Dedifferentiated amniotic fluid mesenchymal stem cell (primary cell): Measurements from ENCODE around the gene RUNX2.

ENCODE experiments used
- DNase-seq: peaks from one replicate; pipeline ENCODE4 v3.0.0-alpha.2; 2016; ENCODE audit errors: extremely low spot score

Gene RUNX2

DNA sequence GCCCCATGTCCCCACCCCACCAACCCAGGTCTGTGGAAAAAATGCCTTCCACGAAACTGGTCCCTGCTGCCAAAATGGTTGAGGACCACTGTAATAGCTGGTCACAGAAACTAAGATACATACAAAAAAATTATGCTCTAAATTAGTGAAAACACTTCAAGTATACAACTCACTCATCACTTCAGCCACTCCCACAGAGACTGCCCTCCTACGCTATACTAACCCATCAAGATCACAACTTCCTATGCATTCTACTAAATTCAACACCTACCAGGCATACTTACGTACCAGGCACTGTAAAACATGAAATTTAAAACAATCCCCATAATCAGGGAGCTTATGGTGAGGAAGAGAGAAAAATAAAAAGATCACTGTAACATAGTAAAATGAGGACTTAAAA lies 22.9 kb downstream of the RUNX2 start:
- DNase-seq: no peak

DNA sequence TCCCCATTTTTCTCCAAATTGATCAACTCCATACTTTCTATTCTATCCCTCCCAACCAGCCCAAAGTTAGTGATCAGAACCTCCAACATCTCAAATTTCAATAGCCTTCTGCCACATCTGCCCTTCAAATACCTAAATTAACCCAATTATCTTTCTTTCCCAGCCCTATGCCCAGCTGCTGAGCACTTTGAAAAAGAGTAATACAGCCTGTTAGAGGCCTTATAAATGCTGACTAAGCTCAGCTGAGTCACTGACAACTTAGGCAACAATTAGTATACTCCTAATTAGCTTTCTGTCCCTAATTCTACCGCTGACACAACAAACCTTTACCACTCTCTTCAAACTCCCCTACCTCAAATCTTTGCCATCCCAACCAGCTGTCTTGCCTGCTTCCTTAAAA lies 23.5 kb downstream of the RUNX2 start:
- DNase-seq: no peak

DNA sequence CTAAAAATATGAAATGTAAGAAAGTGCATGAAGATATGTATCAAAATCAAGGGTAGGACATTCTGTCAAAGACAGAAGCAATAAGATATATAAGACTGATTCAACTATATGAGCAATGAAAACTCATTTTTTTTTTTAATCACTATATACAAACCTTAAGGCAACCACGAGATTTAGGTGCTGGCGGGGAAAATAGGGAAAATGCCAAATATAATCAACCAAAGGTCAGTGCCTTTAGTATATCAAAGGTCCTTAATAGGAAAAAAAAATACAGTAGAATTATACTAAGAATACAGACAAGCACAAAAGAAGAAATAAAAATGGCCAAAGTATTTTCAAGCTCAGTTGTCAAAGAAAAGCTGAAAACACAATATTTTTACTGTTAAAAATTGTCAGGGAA lies 25.5 kb downstream of the RUNX2 start:
- DNase-seq: no peak

DNA sequence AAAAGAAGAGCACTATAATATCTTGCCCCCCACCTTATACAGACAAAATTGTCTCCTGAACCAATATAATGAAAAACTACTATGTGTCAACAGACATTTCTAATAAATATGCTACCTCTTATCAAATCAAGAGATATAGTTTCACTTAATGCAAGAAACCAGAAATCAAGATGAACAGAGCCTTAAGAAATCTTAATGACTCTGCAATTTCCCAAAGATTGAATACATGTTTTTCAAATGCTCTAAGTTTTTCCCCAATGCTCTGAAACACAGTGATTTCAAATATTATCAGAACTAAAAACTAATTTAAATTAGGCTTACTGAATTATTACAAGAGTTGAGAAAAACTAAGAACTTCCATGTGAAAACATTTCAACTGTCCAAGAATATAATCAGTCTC lies 36.3 kb downstream of the RUNX2 start:
- no peak for DNase-seq

DNA sequence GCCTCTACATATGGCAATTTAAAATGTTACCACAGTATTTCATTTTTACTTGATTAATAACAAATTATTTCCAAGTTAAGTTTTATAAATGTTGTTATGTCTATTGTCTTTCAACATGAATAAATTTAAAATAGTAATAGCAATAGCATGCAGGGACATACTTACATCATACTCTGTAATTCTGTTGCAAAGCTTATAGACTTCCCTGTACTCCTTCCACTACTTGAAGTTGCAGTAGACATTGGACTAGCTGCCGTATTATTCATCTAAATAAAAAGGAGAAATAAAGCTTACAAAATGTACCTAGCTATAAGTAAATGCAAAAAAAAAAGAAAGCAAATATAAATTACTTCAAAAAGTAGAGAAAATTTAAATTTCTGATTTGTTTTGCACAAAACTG lies 36.9 kb downstream of the RUNX2 start:
- DNase-seq: no peak

DNA sequence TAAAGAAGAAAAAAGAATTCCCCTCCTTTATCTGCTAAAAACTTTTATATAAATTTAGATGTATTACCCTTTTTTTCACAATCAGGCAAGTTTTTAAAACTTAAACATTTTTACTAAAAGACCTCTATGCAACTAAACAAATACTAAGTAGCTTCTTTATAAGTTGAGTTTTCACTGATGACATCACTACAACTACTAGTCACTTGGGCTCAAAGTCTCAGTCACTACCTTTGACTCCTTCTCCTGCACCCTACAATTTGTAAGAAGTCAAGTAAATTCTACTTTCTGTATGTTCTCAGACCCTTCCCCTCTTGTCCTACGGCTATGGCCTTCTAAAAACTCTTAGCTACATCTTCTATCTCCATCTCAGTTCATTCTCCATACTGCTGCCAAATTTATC lies 38.4 kb downstream of the RUNX2 start:
- DNase-seq: no peak

DNA sequence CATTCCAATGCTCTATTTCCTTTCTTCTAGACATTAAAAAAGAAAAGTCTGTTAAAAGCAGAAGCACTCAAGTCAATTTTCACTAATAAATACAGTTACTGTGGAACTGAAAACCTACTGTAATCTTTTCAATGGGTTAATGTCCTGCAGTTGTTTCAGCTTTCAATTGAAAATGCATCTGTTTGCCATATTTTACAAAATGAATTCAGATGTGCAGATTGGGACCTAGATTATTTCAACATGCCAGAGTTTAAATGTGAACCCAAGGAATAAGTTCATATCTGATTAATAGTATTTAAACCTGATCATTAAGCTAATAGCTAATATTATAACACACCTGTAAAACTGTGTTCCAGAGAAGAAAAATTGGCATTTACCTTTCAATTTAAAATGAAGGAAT lies 39.9 kb downstream of the RUNX2 start:
- DNase-seq: no peak

DNA sequence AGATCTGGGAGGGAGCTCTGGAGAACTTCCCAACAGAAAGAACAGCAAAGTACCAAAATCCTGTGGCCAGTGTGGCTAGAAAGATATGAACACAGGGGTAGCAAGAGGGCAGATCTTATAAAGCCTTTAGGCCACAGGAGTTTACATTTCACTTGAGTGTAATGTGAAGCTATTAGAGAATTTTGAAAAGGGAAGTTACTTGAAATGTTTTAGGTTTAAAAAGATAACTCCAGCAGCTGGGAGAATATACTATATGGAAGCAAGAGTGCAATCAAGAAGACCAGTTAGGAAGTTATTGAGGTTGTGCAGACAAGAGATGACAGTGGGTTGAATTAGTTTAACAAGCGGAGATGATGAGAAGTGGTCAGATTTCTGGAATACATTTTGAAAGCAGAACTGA lies 41.7 kb downstream of the RUNX2 start:
- no peak for DNase-seq

DNA sequence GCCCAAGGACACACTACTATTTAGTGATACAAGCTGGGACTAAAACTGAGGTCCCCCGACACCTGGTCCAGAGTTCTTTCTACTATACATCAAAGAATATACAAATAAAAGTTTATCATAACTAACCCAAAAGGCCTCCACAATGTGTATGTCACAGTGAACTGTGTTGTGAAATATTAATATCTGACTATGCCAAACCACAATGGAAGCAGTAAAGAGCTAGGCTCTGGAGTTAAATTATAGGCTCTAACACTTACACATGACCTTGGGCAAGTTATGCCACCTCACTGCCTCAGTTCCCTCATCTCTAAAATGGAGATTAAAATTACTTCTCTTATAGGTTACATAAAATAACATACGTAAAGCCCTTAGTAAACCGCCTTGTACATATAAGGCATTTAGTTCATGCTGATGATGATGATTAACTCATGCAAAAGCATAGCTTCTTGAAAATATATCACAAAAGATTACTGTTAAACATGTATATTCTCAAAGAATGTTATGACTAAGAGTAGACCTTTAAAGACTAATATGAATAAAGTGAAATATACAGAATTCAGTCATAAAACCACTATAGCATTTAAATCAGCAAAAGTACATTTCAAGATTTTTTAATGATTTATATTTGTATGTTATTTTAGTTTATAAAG lies 43.9 kb downstream of the RUNX2 start:
- no peak for DNase-seq

DNA sequence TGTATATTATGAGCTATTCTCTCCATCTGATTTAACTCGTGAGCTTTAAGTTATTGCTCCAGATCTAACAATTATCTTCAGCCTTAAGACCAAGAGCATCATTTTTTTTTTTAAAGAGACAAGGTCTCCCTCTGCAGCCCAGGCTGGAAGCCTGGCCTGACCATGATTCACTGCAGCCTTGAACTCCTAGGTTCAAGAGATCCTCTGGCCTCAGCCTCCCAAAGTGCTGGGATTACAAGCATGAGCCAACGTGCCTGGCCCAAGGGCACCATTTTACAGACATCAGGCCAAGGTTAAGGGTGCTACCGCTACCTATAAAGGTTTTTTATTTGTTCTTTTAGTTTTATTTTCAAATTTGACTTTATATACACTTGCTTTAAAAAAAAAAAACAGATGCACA lies 47.3 kb downstream of the RUNX2 start:
- DNase-seq: no peak

DNA sequence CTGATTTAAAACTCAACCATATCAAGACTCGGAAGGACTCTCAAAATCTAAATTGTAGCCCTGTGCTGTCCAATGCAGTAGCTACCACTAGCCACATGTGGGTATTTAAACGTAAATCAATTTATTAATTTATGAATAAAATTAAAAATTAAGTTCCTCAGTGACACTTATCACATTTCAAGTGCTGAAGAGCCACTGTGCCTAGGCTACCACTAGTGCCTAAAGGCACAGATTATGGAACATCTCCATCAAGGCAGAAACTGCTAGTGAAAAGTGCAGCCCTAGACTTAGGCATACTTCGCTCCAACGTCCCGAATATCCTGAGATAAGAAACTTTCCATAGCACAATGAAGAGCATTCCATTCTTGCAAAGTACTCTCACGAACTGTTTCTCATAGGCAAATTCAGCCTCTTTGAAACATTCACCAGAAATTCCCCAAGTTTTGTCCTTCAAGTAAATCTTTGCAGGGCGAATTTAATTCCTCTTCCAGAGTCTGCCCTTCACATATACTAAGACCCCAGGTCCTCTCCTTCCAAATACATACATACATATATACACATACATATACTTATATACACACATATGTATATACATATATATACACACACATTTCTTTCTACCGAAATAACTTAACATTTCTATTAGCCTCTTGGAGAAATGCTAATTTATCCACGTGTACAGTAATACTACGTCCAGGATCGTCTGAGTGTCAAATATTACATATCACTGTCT lies 48.3 kb downstream of the RUNX2 start:
- DNase-seq: no peak

DNA sequence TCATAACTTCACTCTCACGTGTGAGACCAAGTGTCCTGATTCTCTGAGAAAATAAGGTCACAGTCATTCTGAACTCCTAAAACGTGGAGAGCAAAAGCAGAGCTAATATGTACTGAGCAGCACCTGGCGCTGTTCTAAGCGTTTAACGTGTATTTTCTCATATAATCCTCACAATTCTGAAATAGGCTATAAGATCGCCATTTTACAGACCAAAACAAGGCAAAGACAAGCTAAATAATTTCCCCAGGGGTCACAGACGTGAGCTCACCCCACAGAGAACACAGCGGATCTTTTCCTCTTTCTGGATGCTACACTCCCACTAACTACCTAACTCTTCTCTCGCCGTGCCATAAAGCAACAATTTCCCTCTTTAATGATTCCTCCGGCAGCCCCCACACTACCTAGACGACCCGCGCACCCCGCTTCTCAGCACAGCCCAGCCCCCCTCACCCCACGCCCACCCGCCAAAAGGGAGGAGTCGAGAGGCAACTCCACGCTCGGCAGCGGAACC lies 49.0 kb downstream of the RUNX2 start:
- DNase-seq: no peak

DNA sequence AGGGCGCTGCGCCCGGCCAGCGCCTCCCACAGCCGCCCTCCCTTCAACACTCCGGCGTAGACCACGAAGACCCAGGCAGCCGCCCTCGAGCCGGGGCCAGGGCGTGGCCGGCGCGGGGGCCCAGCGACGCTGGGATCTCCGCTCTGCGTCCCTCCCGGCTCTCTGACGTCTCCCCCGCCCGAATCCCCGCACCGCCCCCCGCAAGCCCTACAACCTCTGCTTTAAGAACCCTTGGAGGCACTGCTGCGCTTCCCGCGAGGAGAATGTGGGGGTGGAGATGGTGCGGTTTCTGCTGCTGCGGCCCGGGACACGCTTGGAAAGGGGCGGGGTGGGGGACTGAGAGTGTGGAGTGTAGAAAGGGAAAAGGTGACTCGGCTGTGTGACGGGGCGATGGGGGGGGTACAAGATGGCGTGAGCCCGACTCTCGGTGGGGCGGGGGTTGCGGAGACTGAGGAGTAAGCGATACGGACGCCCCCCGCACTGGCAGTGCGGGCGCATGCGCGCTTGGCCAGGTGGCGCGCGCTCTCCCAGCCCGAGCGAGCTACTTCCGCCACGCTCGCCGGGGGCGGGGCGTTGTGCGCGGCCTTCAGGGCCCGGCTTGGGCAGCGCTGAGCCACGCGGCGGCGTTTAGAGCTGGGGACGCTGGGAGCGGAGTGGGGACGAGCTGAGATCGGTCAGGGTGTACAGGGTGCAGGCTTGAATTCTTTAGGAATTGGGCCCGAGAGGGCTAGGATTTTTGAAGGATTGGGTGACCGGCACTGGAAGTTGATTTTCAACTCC lies 49.6 kb downstream of the RUNX2 start, which contains the start of gene SUPT3H:
Gene SUPT3H (minus strand): TSS at position 381 of the 780 bp plus-strand sequence.
- DNase-seq: peak; percentile 79

DNA sequence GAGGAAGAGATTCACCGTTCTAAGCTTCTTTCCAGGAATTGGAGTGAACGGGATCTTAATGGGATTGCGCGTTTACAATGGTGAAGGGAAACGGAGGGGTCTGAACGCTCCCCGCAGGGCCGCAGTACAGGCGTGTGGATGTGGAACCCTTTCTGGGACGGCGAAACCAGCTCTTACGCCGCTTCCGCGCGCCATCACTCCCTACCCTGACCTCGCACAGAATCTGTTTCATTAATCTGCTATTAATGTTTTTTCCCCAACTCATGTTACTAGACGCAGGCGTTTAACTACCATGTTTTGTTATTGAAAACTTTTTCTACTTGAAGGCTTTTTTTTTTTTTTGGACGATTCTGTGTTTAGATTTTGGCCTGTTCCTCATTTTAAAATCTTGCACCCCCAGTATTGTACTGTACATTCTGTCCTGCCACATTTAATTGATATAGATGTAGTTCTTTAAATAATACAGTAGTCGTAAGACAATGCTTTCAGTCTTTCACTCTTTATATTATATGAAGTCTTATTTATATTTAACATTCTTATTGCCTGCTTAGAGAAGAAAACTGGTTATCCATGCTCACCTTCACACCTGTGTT lies 50.3 kb downstream of the RUNX2 start:
- no peak for DNase-seq

DNA sequence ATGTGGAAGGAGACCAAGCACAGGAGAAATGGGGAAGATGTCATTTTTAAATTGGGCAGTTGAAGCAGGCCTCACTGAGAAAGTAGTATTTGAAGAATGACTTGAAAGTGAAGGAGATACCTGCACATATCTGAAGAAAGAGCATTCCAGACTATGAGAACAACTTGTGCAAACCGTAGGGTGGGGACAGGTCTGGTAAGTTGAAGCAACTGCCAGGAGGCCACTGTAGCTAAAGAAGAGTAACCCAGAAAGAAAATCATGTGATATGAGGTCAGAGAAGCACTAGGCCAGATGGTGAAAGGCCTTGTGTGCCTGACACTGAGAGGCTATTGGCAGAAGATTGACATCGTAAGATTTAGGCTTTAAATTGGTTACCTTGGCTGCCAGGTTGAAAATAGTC lies 54.3 kb downstream of the RUNX2 start:
- DNase-seq: no peak

DNA sequence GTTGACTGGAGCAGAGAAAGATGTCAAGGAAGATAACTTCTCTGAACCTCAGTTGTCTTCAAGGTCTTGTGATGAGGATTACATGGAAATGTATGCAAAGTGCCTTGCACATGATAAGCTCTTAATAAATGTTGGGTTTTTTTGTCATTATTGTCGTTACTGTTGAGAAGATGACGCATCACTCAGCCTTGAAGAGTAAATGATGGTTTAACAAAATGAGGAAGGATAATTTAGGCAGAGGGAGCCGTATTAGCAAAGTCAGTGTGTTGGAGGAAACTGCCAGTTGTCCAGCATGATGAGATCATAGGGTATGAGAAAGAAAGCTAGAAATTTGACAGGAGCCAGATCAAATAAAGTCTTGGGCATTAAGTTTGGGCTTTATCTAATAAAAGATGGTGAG lies 58.4 kb downstream of the RUNX2 start:
- no peak for DNase-seq

DNA sequence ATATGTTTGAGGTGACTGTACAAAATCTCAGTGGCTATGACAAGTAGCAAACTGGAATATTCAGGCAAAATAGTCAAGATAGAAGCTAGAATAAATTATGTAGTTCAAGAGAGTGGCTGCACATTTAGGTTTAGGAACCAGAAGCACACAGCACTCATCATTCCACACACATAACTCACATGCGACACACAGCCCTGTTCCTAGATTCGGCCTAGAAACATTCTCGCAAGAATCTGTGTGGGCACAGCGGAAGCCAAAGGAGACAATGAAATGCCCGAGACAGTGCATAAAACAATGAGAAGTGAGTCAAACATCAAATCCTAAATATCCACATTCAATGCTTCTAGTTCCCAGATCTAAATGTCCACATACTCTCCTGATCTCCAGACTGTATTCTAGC lies 59.1 kb downstream of the RUNX2 start:
- peak; percentile 29 for DNase-seq

DNA sequence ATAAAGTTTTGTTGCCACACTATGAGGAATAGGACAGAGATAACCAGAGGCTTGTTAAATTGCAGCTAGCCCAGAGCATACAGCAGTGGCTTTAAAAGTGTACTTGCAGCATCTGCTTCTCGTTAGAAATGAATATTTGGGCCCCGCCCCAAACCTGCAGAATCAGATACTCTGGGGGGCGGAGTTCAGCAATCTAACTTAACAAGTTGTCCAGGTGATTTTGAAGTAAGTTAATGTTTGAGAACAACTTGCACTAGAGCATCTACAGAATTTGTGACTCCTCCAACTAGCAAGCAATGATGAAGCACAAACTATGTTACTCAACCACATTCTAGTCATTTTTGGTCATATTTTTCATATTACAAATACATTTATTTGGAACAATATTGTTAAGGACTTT lies 60.2 kb downstream of the RUNX2 start:
- DNase-seq: peak; percentile 33

DNA sequence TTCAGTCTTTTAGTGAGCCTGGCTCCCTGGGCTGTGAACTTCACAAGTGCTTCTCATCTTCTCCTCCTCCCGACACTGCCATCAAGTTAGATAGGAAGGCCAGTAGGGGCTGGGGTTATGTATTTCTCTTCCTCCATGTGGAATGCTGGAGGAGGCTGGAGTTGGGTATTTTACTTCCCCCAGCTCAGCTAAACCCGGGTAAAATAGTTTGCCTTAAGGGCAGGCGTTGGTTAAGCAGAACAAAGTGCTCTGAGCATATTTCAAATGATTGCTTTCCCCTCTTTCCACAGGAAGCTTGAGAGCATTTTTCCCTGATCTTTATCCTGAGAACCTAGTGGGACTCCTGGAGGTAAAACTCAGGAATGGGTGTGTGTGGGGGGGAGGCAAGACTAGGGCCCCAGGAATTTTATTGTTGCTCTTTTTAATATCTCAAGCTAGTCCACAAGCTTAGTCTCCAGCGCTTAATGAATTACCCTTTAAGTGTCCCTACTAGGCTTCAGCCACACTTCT lies 66.5 kb downstream of the RUNX2 start:
- DNase-seq: no peak

DNA sequence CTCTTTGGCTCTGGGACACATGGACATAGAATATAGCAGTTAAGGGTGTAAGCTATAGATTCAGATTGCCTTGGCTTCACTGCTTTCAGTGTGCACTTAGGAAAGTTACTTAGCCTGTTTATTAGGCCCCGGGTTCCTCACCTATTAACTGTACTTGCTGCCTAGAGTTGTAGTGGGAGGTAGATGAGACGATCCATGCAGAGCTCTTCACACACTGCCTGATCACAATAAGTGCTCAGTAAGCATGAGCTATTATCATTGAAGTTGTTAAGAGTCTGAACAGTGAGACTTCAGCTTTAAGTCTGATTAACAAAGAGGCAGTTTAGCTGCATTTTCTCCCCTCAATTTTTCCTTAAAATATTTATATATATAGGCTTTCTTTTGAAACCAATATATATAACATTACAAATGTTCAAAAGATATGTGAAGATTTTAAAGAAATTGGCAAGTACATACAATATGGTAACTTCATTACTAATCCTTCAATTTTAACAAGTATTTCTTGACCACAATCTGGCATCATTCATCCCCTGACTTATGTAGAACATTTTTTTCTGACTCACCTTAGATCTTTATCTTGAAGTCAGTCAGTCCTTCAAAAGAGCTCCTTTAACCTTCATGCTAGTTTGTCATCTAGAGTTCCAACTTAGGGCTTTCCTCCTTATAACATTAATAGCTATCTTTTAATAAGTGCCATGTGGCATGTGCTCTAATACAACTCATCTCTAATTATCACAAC lies 70.1 kb downstream of the RUNX2 start:
- no peak for DNase-seq

DNA sequence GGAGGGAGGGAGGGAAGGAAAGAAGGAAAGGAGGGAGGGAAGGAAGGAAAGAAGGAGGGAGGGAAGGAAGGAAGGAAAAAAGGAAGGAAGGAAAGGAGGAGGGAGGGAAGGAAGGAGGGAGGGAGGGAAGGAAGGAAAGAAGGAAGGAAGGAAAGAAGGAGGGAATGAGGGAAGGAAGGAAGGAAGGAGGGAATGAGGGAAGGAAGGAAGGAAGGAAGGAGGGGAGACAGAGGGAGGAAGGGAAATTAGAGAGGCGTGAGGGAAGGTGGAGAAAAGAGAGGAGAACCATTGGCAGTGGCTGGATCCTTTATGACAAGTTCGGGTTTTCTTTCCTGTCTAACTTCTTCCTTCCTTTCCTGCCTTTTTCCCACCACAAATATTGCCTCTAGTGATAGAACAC lies 71.9 kb downstream of the RUNX2 start:
- DNase-seq: no peak
